ENCODE data around the gene GRHL3. TPM values are rescaled to one million over a fixed set of nuclear protein-coding genes. Genes with fewer than 3 reads are reported as not detected.

The GRHL3 gene
- total RNA-seq, 1 donor from 2014 or later: 1.5 TPM

GRCh38 chr1:24283326-24284155 is 35.6 kb upstream of the GRHL3 start:
- H3K4me3 ChIP-seq: no peak overlapping the region
- peaks cover 2% of the 10 kb centered on the region for H3K4me1 Mint-ChIP-seq
- H3K27me3 ChIP-seq: no peaks in the 10 kb centered on the region
- no peak overlapping the region for H3K4me2 ChIP-seq
- no peak overlapping the region for H3K9ac ChIP-seq
- H3K27me3 Mint-ChIP-seq (ENCODE audit: insufficient read depth, low read depth): peaks cover under 1% of the 10 kb centered on the region
- no peak overlapping the region for H2AFZ ChIP-seq (replicated peaks)
- H3K36me3 Mint-ChIP-seq: no peaks in the 10 kb centered on the region
- H3K79me2 ChIP-seq (ENCODE audit: low read depth): no peaks in the 10 kb centered on the region
- H3K9me3 ChIP-seq (ENCODE audit: low read depth): no peaks in the 10 kb centered on the region
- TF ChIP-seq EZH2phosphoT487 (IDR thresholded peaks at IDR 0.05): no peak
- no peak overlapping the region for H3K27ac Mint-ChIP-seq
- no peaks in the 10 kb centered on the region for H3K36me3 ChIP-seq
- peaks cover 6% of the 10 kb centered on the region for H4K20me1 ChIP-seq (ENCODE audit: low read depth)
- H3K4me1 ChIP-seq: peaks cover 12% of the 10 kb centered on the region
- DNase-seq (ENCODE audit: low spot score): no peak
- H3K9me3 Mint-ChIP-seq: no peaks in the 10 kb centered on the region
- no peak overlapping the region for H3K27ac ChIP-seq
- no peak overlapping the region for H3K4me3 Mint-ChIP-seq
- H3F3A ChIP-seq (ENCODE audit: low read depth): peaks cover 18% of the 10 kb centered on the region

- H3K36me3 ChIP-seq: no peaks in the 10 kb centered on the region
- no peak overlapping the region for H3K9ac ChIP-seq
- no peak overlapping the region for H3K4me3 Mint-ChIP-seq
- DNase-seq (ENCODE audit: low spot score): no peak
- H3K27me3 ChIP-seq: no peaks in the 10 kb centered on the region
- no peak overlapping the region for H3K4me3 ChIP-seq
- H3K27me3 Mint-ChIP-seq (ENCODE audit: insufficient read depth, low read depth): no peaks in the 10 kb centered on the region
- no peaks in the 10 kb centered on the region for H3K79me2 ChIP-seq (ENCODE audit: low read depth)
- H3K4me1 Mint-ChIP-seq: peaks cover 2% of the 10 kb centered on the region
- H3K9me3 ChIP-seq (ENCODE audit: low read depth): no peaks in the 10 kb centered on the region
- TF ChIP-seq EZH2phosphoT487 (IDR thresholded peaks at IDR 0.05) (no peak), EZH2 (IDR thresholded peaks at IDR 0.05) (no peak)
- TF ChIP-seq, protein P1, sequence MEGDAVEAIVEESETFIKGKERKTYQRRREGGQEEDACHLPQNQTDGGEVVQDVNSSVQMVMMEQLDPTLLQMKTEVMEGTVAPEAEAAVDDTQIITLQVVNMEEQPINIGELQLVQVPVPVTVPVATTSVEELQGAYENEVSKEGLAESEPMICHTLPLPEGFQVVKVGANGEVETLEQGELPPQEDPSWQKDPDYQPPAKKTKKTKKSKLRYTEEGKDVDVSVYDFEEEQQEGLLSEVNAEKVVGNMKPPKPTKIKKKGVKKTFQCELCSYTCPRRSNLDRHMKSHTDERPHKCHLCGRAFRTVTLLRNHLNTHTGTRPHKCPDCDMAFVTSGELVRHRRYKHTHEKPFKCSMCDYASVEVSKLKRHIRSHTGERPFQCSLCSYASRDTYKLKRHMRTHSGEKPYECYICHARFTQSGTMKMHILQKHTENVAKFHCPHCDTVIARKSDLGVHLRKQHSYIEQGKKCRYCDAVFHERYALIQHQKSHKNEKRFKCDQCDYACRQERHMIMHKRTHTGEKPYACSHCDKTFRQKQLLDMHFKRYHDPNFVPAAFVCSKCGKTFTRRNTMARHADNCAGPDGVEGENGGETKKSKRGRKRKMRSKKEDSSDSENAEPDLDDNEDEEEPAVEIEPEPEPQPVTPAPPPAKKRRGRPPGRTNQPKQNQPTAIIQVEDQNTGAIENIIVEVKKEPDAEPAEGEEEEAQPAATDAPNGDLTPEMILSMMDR (IDR thresholded peaks at IDR 0.05): no peak
- no peaks in the 10 kb centered on the region for H3K36me3 Mint-ChIP-seq
- H4K20me1 ChIP-seq (ENCODE audit: low read depth): peaks cover 6% of the 10 kb centered on the region
- no peak overlapping the region for H3K4me2 ChIP-seq
- H2AFZ ChIP-seq (replicated peaks): no peak overlapping the region
- H3F3A ChIP-seq (ENCODE audit: low read depth): peaks cover 18% of the 10 kb centered on the region
- H3K27ac Mint-ChIP-seq: no peak overlapping the region
- no peaks in the 10 kb centered on the region for H3K9me3 Mint-ChIP-seq
- peaks cover 12% of the 10 kb centered on the region for H3K4me1 ChIP-seq
- no peak overlapping the region for H3K27ac ChIP-seq
Observed at GRCh38 chr1:24284156-24284471, 35.0 kb upstream of the GRHL3 start.

DNA sequence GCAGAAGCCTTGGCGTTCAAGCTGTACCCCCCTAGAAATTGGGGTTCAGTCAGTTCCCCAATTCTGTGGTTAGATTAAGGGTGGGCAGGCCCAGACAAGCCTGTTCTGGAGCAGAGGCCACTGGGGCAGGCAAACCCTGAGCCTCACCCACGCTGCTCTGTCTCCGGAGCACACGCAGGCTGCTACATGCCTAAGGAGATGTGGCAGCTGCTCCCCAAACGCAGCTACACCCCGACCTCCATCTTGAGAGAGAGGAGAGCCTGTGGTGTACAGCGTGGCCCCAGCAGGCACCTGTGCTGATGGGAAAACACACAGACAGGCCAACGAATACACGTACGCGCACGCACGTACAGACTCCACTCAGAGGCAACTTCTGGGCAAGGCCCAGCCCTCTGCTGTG is 33.9 kb upstream of the GRHL3 start:
- no peak overlapping the region for H3K9ac ChIP-seq
- Mint-ChIP-seq H3K27me3 (ENCODE audit: insufficient read depth, low read depth) (no peaks in the 10 kb centered on the region), H3K9me3 (no peaks in the 10 kb centered on the region), H3K36me3 (no peaks in the 10 kb centered on the region), H3K4me3 (no peak overlapping the region), H3K27ac (no peak overlapping the region), H3K4me1 (peaks cover 2% of the 10 kb centered on the region)
- no peaks in the 10 kb centered on the region for H3K9me3 ChIP-seq (ENCODE audit: low read depth)
- H3K27me3 ChIP-seq: no peaks in the 10 kb centered on the region
- H3K4me2 ChIP-seq: no peak overlapping the region
- no peak overlapping the region for H3K27ac ChIP-seq
- no peak overlapping the region for H2AFZ ChIP-seq (replicated peaks)
- DNase-seq (ENCODE audit: low spot score): no peak
- TF ChIP-seq, protein P1 (IDR thresholded peaks at IDR 0.05): no peak
- TF ChIP-seq EZH2 (IDR thresholded peaks at IDR 0.05): no peak
- TF ChIP-seq EZH2phosphoT487 (IDR thresholded peaks at IDR 0.05): no peak
- H3K36me3 ChIP-seq: no peaks in the 10 kb centered on the region
- H3F3A ChIP-seq (ENCODE audit: low read depth): peaks cover 18% of the 10 kb centered on the region
- H3K4me1 ChIP-seq: peaks cover 12% of the 10 kb centered on the region
- H3K79me2 ChIP-seq (ENCODE audit: low read depth): no peaks in the 10 kb centered on the region
- H4K20me1 ChIP-seq (ENCODE audit: low read depth): peaks cover 6% of the 10 kb centered on the region
- H3K4me3 ChIP-seq: no peak overlapping the region

Measured in neural progenitor cell (in vitro differentiated cells).